Epidermal melanocyte (primary cell): ENCODE measurements around the gene AMPH.

Experiments
- DNase-seq: peaks from one replicate; pipeline ENCODE4 v3.0.0; 2011; ENCODE audit warnings: low spot score; ENCODE audit not compliant: insufficient read length

AMPH gene

GRCh38 chr7:38542156-38542555, 89.0 kb downstream of the AMPH start:
- DNase-seq = no peak

- no peak for DNase-seq
These were observed 89.7 kb downstream of the AMPH start for GRCh38 chr7:38541440-38541839.

GRCh38 chr7:38539477-38540081, 91.6 kb downstream of the AMPH start:
- no peak for DNase-seq

DNA sequence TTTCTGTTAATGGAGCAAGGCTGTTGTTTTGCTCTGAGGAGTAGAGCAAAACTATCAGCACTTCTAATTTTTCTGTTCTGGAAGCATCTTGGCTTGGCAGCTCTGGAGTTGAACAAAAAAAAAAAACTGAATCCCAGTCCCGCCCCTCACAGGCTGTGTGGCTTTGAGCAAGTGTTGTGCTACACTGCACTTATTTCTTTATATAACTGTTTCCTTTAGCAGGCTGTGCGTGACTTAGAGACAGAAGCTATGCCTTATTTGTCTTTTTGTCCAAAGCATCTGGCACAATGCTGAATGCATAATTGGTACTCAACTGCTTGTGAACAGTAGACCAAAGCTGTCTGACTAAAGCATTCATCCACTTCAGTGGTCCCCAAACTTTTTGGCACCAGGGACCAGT, 96.1 kb downstream of the AMPH start:
- DNase-seq = no peak

- DNase-seq = no peak
These were observed 105.3 kb downstream of the AMPH start for GRCh38 chr7:38525857-38526256.

DNA sequence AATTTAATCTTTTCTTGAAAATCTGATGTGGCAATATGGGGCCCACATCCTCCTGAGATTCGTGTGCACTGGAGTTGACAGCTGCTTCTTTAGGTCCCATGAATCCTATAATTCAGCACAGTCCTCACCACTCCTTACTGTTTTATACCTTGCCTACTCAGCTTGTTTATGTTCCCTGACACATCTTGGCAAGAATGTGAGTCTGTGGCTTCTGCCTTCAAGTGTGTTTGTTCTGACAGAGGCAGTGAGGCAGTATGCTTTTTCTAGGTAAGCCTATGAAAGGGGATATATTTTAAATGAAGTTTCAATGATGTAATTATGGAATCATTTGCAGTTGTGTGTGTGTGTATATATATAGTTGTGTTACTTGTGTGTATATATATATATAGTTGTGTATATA, 106.4 kb downstream of the AMPH start:
- DNase-seq = no peak

DNA sequence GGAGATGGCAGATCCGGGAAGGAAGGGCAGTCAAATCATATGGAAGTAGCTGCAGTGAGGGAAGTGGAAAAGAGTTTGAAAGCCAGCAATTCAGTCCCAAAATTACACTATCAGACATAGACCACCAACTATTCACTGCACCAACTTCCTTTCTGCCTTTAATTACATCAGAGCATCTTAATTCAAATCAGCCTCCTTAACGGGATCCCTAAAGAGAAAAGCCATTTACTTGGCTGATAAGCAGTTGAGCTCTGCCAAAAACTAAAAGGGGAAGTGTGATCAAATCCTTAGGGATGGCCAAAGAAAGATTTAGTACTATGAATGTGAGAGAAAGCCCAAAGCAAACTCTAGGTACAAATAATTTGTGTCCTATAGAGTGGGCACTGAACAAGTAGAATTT, 110.4 kb downstream of the AMPH start:
- DNase-seq = no peak

DNA sequence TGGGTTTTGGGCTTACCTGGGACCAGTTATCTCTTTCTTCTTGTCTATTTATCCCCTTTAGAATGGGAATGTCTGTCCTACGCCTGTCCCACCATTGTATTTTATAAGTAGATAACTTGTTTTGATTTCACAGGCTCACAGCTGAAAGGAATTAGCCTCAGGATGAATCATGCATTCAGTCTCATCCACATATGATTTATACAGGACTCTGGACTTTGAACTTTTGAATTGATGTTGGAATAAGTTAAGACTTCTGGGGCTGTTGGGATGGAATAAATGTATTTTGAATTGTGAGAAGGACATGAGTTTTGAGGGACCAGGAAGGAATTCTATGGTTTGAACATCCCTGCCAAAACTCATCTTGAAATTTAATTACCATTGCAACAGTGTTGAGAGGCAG, 112.6 kb downstream of the AMPH start:
- DNase-seq = no peak

DNA sequence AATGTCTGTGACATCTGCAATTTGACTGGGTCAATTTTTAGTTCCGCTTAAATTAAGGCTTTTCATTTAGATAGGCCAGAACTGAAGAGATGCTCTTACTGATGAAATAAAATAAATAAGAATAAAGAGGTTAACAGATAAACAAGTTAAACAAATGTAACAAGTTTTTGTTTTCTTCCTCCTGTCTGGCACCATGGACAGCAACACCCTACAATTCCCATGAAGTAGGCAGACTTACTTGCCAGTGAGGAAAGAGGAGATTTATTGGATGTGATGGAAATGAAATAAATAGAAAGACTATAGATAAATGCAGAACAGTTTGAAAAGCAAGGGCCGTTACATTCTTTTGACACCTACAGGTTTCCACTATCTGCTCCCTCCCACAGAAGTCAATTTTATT, 118.5 kb downstream of the AMPH start:
- no peak for DNase-seq

DNA sequence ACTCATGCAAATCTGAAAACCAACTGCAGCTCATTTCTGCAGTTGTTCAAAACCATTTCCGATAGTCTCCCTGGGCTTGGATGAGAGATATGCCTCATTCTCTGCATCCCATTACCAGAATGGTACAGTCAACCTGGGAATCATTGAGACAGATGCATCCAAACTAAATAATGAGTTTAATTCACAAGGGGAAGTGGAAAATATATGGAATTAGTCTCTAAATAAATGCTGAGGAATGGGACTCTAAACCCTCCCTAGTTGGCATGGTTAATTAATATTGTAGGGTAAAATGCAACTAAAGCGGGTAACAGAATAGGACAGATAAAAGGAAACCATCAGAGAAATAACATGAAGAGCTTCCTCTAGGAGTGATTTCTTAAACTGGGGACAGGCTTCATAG, 118.9 kb downstream of the AMPH start:
- DNase-seq = no peak

DNA sequence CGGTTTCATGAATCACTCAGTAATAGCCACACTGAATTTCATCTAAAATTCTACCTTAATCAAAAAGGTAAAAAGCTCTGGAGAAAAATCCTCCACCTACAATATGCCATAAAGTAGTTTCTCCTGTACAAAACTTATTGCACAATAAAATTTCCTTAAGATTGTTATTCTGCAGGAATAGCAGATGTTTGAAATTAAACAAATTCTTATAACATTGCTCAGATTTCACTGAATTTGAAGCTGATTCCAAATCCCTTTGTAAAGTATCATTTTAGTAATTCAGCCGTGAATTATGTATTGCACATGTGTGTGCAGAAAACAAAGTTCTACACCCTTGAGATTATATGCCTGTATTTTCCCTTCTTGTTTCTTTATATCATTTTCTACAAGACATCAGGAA, 123.8 kb downstream of the AMPH start:
- DNase-seq = no peak

DNA sequence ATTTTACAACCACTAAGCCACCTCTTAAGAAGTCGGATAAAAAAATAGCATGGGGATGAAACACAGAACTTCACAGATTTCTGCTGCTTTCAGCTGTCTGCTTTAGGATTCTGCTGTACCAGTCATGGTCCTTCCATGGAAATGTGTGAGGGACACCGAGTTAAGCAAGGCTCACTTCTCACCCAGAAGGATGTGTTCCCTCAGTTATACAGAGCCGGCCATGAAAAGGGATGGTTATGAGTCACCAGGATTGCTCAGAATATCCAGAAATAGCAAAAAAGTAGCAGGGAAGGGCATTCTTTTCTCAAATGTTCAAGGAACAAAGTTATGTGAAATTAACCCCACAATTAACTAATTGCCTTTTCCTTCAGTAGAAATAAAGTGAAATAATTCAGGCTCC, 124.4 kb downstream of the AMPH start:
- DNase-seq = no peak

DNA sequence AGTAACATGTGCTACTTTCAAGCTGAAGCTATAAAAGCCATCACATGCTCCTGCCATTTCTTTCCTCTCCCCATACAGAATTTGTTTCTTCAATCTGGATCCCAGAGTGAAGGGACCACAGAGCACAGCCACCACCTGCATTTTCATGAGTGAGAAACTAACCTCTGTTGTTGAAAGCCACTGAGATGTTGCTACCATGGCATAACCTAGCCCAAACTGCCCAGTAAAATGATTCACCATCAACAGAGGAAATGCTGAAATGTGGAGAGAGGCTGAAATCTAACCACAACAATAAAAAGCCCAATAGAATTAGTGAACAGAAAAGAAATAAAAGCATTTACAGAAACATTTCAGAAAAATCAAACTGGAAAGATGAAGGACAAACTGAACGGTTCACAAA, 125.2 kb downstream of the AMPH start:
- no peak for DNase-seq

DNA sequence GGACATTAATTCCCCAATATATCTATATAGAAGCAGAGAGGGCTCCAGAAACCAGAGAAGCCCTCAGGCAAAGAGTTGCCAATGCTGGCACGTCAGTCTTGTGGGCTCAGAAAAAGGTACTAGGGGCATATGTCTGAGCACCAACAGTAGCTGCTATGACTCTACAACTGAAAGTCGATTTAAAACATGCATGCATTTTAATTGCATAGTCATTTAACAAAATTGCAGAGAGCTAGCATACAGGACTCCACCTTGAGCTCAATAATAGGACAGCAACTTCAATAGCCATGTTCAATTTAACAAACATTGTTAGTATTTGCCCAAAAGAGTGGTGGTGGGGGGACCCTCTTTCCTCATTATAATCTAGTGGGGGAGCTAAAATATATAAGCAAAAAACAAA, 126.5 kb downstream of the AMPH start:
- no peak for DNase-seq

GRCh38 chr7:38502848-38503247, 128.3 kb downstream of the AMPH start:
- no peak for DNase-seq

- DNase-seq = no peak
These were observed 128.9 kb downstream of the AMPH start for GRCh38 chr7:38502289-38502688.

DNA sequence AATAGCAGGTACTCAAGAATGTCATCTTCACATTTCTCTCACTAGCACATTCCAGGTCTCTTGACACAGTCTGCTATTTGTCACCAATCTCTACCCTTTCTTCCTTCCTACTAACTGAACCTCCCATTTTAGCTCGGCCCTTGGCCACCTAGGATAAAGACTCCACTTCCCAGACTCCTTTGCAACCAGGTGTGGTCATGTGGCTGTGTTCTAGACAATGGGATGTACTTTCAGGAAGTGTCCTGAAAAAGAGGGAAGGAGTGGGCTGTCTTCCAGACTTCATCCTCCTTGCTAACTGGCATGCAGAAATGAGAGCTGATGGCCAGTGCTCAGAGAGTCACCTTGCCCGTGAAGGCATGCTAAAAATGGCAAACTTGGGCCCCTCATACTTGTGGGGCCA, 139.2 kb downstream of the AMPH start:
- no peak for DNase-seq

- DNase-seq = no peak
These were observed 148.7 kb downstream of the AMPH start for GRCh38 chr7:38482521-38482920.

- no peak for DNase-seq
These were observed 149.8 kb downstream of the AMPH start for GRCh38 chr7:38481401-38481800.

DNA sequence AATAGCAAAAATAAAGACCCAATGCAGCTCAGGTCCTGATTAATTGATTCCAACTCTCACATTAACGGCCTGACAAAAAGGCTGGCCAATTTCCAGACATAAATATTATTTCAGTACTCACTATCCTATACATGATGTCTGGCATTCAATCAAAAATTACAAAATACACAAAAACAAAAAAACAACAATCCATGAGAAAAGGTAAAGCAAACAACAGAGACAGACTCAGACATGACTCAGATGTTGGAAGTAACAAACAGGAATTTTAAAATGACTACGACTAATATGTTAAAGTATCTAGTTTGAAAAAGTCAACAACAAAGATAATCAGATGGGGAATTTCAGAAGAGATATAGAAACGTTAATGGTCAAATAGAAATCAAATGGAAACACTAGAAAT, 152.8 kb downstream of the AMPH start:
- DNase-seq = no peak

- no peak for DNase-seq
These were observed 153.8 kb downstream of the AMPH start for GRCh38 chr7:38477333-38477732.

DNA sequence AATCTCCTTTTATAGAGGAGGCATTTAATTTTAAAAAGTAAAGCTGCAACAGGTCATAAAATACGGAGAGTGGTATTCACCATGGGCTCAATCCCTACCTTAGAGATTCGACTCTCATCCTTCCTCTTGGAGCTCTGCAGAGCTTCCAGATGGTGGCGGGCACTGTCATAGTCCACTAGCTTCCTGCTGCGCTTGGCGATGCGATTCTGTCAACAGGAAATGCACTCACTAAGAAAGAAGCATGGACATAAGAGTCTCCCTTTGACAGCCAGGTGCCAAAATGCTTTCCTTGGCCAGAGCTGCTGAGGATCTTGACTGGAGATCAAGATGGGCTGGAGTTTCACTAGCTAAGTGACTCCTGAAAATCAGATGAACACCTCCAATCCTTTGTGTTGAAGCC, 154.4 kb downstream of the AMPH start:
- DNase-seq = no peak

DNA sequence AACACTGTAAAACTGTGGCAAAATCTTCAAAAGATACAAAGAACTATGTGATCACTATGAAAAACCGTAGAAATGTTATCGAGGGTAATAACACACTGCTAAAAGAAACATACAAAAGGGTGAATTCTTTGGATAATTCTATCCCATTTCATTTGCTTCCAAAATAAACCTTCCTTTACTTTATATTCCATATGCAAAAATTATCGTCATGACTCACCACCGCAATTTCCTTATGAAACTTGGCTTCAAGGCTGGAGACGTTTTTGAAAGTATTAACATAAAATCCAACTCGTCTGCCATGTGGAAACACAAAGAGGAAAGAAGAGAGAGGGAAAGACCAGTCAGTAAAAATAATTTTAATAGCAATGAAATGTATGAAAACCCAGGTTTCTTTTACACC, 165.2 kb downstream of the AMPH start:
- DNase-seq = no peak
